HG02571 (cell line): ENCODE data around the gene KCNE3.

Experiments
- ATAC-seq: cut with Tn5 transposase; IDR thresholded peaks from one replicate; pipeline ENCODE4 v1.9.1; 2021; ENCODE audit warnings: mild to moderate bottlenecking, moderate library complexity; ENCODE audit not compliant: unreplicated experiment

The KCNE3 gene

DNA sequence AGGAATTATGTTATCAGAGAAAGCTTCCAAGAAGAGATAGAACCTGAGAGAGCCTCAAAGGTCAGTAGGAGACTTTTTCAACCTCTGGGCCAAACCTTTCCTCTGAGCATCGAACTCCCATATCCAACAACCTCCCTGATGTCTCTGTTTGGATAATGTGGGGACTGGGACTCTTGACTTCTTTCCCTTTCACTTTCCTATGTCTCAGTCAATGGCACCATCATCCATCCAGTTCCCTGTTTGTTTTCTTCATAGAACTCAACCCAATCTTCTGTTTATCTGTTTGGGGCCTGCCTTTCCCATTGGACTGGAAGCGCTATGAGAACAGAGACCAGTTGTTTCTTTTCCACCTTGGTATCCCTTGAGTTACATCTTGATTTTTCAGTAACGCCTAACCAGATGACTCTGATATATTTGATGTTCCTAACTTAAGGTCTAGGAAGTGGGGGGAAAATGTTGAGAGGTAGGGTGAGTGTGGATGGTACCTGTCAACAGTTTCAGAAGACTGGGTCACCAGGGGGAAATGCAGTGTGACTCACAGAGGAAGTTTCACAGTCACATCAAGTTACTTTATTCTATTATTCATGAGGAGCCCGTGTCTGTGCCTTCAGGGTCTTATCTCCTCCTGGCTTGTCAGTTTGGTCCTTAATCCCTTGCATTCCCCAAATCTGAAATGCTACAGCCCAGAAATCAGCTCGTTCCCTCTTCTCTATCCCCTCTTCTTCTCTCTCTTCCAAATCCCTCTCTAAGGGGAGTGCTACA, 4.5 kb upstream of the KCNE3 start:
- no peak for ATAC-seq

DNA sequence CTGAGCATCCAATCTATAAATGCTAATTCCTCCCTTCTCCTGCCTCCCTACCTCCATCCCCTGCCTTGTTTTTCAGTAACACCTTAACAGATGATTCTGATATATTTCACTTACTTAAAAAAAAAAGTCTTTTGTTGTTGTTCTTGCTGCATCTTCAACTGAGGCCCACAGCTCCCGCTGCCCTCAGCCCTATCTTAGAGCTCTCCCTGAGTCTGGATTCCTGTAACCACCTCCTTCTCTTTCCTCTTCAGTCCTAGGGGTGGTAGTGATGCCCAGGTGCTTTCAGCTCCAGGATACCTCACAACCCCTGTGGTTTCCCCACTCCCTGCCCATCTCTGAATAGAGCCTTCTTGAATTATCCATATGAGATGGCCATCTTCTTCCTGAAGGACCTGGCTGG, 3.7 kb upstream of the KCNE3 start:
- no peak for ATAC-seq

DNA sequence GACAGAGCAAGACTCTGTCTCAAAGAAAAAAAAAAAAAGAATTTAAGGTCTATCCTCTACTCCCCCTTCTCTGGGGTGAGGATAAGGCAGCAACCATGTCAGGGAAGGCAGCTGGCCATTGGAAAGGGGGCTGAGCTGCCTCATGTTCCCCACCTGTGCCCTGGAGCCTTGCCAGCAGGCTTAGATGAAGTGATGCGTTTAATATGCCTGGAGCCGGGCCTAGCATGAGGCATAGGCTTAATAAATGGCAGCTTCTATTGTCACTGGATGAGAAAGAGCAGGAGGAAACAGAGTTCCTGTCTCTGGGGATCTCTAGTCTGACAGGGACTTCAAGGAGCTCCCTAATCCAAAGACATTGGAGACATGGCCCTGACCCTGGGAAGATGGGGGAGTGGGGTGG, 3.2 kb upstream of the KCNE3 start:
- no peak for ATAC-seq

DNA sequence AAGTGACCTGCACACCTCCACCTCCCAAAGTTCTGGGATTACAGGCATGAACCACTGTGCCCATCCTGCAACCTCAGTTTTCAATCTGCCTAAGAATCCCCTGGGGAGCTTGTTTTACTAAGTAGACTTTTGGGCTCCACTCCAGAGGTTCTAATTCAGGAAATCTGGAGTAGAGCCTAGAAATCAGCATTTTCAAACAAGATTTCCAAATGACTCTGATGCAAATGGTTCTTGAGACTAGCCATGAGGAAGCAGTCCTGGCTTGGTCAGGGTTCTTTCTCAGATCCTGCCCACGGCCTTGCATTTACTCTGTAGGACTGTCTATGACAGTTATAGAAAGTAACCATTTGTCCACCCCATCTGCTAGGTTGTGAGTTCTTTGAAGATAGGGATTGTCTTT, 1.6 kb upstream of the KCNE3 start:
- ATAC-seq: no peak

DNA sequence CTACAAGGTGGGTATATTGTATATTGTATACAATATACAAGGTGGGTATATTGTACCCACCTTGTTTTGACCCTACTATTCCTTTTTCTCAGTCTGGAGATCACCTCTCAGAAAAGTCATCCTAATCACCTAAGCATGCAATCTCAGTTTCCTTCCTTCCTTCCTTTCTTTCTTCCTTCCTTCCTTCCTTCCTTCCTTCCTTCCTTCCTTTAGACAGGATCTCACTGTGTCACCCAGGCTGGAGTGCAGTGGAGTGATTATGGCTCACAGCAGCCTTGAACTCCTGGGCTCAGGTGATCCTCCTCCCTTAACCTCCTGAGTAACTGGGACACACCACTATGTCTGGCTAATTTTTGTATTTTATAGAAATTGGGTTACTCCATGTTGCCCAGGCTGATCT, 1.2 kb upstream of the KCNE3 start:
- no peak for ATAC-seq

DNA sequence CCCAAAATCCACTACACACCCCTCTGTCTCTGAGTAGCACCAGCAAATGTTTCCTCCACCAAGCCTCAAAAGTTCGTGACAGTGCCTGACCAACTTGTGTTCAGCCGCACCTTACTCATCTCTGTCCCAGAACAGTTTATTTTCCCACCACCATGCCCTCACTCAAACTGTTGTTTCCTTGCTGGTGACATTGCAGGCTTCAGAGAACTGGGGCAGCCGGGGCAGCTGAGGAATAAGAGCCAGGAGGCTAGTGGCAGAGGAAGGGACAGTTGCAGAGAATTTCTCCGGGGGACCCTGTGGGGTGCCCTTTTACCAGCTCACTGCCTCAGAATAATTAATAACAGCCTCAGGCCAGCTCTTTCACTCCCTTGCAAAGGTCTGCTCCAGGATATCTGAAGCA, 709 bp upstream of the KCNE3 start:
- ATAC-seq: no peak

DNA sequence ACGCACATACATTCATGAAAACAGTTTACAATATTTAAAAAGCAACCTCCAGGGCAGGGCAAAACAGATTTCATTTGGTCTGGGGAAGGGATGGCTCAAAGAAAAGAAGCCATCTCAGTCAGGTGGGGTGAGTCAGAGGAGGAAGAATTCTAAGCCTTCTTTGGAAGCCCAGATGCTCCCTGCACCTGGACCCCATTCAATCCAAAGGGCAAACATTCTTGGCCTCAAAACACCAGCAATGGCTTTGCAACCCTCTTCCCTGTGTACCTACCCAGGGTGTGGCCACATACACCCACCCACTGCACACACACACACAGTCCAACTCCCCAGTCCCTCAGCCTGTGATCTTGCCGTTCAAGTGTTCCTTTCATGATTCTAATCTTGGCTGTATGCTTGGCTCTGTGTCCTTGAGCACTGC, 2.0 kb downstream of the KCNE3 start:
- ATAC-seq: no peak

DNA sequence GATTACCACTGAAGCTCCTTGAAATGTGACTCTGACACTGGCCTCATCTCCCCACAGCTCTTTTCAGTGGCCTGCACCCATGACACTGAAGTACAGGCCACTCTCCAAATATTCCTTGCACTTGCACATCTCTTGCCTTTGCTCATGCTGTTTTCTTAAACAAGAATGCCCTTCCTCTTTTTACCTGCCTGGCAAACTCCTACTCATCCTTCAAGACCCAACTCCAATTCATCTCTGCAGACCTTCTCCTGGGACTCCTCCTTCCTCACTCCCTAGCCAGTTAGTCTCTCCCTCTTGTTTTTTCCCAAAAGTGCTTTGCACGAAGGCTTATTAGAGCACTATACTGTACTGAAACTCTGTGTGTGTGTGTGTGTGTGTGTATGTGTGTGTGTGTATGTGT, 2.6 kb downstream of the KCNE3 start:
- no peak for ATAC-seq

DNA sequence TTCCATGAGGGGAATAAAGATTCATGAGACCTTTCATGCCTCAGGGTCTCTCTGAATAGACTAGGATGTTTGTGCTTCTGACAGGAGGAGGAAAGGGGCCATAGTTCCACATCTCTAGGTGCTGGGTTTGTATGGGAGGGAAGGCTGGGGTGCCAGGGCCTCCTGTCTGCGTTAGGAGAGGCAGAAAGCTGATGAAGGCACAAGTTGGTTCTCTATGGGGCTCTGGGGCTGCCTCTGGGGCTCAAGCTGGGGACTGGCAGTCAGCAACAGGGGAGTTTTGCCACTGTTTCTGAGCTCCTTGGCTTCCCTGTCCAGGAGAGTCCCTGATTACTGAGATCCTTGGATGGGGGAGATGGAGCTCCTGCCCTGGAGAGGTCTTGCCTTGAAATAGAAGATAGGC, 4.1 kb downstream of the KCNE3 start:
- ATAC-seq: no peak

DNA sequence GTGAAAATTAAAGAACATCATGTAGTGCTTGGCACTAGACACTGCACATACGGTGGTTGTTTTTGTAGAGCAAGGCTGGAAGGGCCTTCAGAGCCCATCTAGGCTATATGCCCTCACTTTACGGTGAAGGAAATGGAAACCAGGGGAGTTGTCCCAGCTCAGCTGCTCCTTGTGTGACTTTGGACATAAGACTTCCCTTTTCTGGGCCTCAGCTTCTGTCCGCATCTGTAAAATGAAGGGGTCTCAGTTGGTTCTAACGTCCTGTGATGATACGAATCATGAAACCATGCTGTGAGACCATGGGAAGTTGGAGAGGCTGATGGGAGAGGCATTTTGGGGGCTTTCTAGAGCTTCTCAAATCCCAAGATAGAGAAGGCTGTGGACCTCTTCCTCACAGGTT, 4.7 kb downstream of the KCNE3 start:
- ATAC-seq: no peak

DNA sequence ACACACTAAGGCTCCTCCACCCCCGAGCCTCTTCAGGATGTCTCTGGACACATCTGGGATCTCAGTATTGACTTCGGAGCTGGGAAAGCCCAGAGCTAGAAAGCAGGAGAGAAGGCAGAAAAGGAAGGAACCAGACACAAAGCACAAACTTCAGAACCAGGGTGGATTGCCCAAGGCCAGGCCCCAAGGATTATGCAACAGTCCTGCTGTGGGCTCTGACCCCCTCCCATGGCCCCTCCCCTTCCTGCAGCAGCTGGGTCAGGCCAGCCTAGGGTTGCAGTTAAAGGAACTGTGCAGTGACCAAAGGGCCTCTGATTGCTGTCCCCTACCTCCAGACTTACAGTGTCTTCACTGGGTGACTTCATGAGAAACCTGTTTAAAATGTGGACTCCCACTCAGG, 5.3 kb downstream of the KCNE3 start:
- no peak for ATAC-seq

DNA sequence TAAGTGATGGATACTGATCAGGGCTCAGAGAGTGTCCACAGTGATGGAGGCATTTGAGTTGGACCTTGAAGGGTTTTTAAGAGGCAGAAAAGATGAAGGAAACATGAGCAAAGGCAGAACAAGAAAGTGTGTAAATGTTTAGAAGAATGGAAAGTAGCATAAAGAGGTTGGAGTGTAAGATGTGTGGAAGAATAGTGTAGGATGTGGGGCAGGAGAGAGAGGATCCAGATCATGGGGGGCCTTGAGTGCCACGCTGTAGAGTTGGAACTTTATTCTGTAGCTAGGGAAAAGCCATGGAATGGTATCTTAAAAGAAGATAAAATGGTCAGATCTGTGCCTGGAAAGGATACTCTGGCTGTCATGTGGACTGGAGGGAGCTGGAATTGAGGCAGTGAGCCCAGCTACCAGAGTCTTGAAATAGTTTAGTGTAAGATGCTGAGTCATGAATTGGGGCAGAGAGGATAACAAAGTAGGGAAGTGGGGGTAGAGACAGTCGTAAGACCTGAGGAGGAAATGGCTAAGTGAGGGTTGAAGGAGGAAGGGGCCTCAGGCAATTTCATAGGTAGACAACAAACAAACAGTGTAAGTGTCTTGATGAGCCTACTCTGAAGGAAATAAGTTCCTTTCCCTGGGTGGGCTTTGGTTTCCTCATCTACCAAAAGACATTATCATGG, 6.7 kb downstream of the KCNE3 start:
- ATAC-seq: no peak

DNA sequence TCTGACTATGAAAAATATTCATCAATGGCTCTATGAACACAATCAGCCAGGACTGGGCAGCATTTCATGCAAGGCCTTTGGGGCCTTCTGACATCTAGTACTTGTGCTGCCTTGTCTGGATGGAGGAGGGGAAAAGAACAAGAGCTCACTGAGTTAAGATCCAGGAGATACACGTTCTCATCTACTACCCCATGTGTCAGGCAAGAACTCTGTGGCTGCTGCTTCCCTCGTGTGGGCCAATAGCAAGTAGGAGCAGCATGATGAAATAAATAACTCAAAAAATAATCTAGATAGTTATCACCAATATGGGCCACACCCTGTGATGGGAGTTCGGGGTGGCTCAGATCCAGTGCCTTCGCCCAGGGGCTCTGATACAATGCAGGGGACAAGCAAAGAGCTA, 7.3 kb downstream of the KCNE3 start:
- no peak for ATAC-seq

DNA sequence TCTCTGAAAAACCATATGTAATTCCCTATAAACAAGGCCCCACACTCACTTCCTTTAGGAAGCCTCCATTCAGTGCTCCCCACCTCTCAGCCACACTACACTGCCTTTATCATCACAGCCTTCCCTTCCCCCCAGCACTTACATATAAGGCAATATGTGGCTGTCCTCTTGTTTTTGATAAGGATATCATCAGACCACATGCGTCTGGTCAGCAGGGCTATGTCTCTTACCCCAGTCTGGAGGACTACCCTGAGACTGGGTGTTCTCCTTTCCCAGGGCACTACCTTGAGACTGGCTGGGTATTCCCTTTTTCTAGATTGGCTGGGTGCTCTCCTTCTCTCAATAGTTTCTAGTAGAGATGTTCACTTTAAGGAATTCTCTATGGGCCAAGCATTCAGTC, 7.8 kb downstream of the KCNE3 start:
- ATAC-seq: no peak

DNA sequence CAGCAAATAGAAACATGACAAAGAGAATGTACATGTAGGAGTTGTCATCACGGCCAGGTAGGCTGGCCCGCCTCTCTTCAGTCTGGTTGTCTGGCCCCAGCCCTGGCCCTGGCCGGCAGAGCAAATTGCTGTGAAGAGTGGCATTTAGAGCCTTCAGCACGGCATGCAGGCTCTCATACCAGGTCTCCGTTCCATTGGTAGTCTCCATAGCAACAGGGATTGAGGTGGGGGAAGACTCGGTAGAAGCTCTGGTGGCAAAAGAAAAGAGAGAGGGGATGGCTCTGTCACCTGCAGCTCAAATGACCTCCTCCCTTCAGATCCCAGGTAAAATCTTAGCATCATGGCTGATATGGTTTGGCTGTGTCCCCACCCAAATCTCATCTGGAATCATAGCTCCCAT, 10.0 kb downstream of the KCNE3 start:
- ATAC-seq: no peak

DNA sequence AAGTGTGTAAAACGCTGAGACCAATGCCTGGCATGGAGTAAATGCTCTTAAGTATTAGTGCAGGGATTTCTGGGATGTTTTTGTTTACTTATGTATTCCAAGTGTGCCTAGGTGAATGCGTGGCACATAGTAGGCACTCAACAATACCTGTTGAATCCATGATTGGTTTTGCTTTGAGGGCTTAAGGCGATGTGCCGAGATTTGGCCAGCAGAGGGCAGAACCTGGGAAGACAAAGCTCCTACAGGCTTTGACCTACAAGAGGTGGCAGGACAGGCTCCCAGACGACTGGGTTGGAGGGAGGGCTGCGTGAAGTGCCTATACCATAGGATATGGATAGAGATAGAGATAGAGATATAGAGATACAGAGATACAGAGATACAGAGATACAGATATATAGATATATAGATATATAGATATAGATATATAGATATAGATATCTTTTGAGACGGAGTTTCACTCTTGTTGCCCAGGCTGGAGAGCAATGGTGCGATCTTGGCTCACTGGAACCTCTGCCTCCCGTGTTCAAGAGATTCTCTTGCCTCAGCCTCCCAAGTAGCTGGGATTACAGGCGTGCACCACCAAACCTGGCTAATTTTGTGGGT, 13.9 kb downstream of the KCNE3 start:
- no peak for ATAC-seq

DNA sequence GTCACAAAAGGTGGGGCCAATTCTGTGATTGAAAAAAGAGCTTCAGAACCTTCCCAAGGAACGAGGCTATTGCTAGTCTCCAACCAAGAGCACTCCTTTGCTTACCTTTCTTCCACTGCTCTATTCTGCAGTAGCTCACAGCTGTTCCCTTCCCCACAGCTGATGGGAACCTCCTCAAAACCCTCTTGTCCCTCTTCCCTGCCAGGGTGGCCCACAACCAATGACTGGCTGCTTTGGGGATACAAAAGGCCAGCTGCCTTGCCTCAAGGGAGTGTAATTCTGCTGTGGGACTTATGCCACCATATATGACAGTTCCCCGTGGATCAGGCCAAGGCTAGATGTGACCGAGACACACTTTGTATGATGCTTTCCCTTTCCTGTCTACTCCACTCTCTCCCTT, 15.0 kb downstream of the KCNE3 start:
- ATAC-seq: no peak

DNA sequence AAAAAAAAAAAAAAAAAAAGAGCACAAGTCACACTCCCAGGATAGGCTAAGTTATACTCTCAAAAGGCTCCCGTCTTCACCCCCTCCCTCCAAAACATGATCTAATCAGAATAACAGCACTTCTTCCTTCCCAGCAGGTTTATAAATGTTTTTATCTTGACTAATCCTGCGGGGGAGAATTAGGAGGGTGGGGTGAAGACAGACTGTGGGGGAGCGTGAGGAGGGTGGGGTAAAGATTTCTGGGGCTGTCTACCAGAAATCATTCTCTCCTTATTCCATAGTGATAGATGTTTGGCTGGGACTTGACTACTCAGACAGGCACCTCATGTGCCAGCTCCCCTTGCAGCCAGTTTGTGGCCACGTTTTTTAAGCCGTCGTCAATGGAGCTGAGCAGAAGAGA, 17.0 kb downstream of the KCNE3 start:
- ATAC-seq: no peak

DNA sequence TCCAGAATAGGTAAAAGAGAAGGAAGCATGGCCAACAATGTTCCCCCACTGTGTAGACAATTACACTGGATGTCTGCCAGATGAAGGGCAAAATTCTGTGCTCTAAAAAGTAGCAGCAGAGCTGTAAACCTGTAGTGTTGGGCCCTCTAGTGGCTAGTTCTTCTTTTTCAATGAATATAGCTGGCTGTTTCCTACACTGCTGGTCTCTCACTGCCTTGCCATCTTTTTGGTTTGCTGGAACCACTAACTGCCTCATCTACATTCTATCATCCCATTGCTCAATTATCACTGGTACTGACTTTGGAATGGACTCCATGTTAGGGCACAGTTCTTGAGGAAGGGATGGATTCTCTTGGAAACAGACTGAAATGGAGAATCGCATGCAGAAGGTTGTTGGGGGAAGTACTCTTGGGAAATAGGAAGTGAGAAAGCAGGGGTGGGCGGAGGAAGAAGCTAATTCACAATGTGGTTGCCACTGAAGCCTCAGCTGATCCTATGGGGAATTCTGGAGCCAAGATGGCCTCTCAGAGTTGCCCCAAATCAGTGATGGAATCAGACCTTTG, 17.9 kb downstream of the KCNE3 start:
- no peak for ATAC-seq

DNA sequence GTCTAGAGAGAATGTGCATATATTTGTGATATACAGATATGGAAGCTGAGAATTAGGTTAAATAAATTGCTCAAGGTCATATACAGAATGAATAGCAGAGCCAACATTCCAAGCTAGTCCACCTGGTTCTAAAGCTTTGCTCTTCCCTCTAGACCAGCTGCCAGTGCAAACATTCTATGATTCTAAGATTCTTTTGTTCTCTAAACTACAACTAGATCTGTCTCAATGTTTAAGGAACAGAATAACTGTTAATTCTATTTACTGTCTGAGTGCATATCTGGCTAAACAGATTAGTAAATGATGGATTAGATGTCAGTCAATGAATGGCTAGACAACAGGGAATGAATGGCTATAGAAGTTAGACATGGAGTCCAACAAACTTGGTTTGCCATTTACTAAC, 19.6 kb downstream of the KCNE3 start:
- ATAC-seq: no peak

DNA sequence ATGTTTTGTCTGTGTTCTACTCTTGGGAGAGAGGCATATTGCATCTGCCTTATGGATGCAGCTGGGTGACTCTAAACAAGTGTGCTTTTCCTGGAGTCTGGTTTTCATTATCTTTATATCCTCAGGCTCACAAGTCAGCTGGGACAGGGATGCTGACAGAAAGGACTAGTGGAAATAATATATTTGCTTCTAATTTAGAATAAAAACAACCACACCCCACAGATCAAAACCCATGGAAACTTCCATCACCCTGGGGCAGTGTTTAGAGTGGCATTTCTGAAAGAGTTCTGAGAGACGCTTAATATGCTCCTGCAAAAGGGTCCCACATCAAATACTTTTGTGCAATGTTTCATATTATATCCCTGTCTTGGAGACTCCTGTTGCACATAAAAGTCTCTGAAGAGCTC, 20.8 kb downstream of the KCNE3 start:
- no peak for ATAC-seq

DNA sequence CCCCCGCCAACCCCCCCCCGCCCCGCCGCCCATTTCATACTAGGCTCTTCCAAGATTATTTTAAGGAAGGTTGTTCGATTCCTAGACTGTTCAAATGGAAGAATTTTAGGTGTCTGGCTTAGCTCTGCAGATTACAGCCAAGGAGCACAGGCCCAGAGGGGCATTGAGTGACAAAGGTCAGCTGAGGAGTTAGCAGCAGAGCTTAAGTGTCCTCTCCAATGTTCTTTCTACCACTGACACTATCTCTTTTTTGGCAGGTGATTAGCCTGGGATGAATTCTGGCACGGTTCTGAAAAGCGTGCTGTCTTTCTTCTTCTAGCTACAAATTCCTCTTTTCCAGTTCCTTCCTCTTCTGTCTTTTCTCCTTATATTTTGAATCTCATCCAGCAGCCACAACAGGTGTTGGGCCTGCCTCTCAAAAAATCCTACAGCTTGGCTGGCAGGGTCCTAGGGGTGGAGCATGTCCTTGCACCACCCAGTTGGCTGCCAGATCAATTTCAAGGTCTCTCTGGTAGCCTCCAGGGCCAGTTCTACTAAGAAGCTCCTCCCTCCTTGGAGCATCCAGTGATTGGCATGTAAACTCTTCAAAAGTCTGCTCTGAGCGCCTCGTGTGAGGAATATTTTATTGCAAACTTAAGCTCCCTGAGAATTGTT, 23.0 kb downstream of the KCNE3 start:
- no peak for ATAC-seq
